Neural cell (in vitro differentiated cells): ENCODE data around the gene MTHFD1L. TPM values are rescaled to one million over a fixed set of nuclear protein-coding genes. Genes with fewer than 3 reads are reported as not detected.

ENCODE experiments used
- H2AFZ ChIP-seq: fragments of 200-600, 300-800 bp; sonication (generic), shearing (Covaris generic); 2 replicates; pipeline ENCODE4 v1.6.0; 2014; ENCODE audit warnings: low read depth, mild to moderate bottlenecking, antibody characterized with exemption, low read length, moderate library complexity
- H3F3A ChIP-seq: fragments of 200-600 bp; shearing (Covaris generic); 2 replicates; pipeline ENCODE4 v1.6.1; 2016; ENCODE audit warnings: mild to moderate bottlenecking, moderate library complexity, mixed read lengths, antibody characterized with exemption, low read length; ENCODE audit not compliant: insufficient read depth, poor library complexity, severe bottlenecking
- H3K27ac ChIP-seq: fragments of 200-600, 300-800 bp; sonication (generic), shearing (Covaris generic); 2 replicates; pipeline ENCODE4 v1.5.1; 2014; ENCODE audit warnings: mild to moderate bottlenecking, low read length, moderate library complexity
- H3K27me3 ChIP-seq: fragments of 300-800, 200-600 bp; sonication (generic), shearing (Covaris generic); 2 replicates; pipeline ENCODE4 v1.6.0; 2014; ENCODE audit warnings: mild to moderate bottlenecking, low read depth, low read length, moderate library complexity; ENCODE audit not compliant: insufficient read depth
- H3K36me3 ChIP-seq: fragments of 300-800, 200-600 bp; sonication (generic), shearing (Covaris generic); 2 replicates; pipeline ENCODE4 v1.5.1; 2014; ENCODE audit warnings: mild to moderate bottlenecking, antibody characterized with exemption, low read length, moderate library complexity; ENCODE audit not compliant: insufficient read depth
- H3K4me2 ChIP-seq: fragments of 300-800, 200-600 bp; sonication (generic), shearing (Covaris generic); 2 replicates; pipeline ENCODE4 v1.6.0; 2014; ENCODE audit warnings: mild to moderate bottlenecking, low read length
- H3K4me3 ChIP-seq: fragments of 300-800, 200-600 bp; sonication (generic), shearing (Covaris generic); 2 replicates; pipeline ENCODE4 v1.5.1; 2014; ENCODE audit warnings: mild to moderate bottlenecking, low read length, moderate library complexity
- H3K79me2 ChIP-seq: fragments of 200-600 bp; shearing (Covaris generic); replicated peaks from 2 replicates; pipeline ENCODE4 v1.6.0; 2014; ENCODE audit warnings: mild to moderate bottlenecking, low read length, moderate library complexity; ENCODE audit not compliant: insufficient read depth
- H3K9ac ChIP-seq: fragments of 300-800, 200-600 bp; sonication (generic), shearing (Covaris generic); 2 replicates; pipeline ENCODE4 v1.6.1; 2016; ENCODE audit warnings: mild to moderate bottlenecking, low read length, mixed read lengths
- H3K9me2 ChIP-seq: fragments of 200-600 bp; shearing (Covaris generic); 2 replicates; pipeline ENCODE4 v1.6.1; 2016; ENCODE audit warnings: mild to moderate bottlenecking, low read length, mixed read lengths; ENCODE audit not compliant: insufficient read depth
- H3K9me3 ChIP-seq: fragments of 200-600, 300-800 bp; sonication (generic), shearing (Covaris generic); 2 replicates; pipeline ENCODE4 v1.6.1; 2016; ENCODE audit warnings: mild to moderate bottlenecking, mixed run types, low read length, moderate library complexity, mixed read lengths
- H4K20me1 ChIP-seq: fragments of 200-600 bp; shearing (Covaris generic); 2 replicates; pipeline ENCODE4 v1.6.1; 2016; ENCODE audit warnings: mild to moderate bottlenecking, mixed run types; ENCODE audit not compliant: insufficient read depth
- CTCF ChIP-seq: fragments of 450-650 bp; IDR thresholded peaks from 2 replicates; pipeline ENCODE4 v1.5.1; 2014; ENCODE audit warnings: antibody characterized with exemption, mild to moderate bottlenecking, moderate library complexity; ENCODE audit not compliant: poor library complexity, severe bottlenecking
- EP300 ChIP-seq: fragments of 450-650 bp; conservative IDR thresholded peaks from 2 replicates; pipeline ENCODE4 v1.6.1; 2014; ENCODE audit warnings: antibody characterized with exemption, mild to moderate bottlenecking, moderate library complexity; ENCODE audit not compliant: poor library complexity, severe bottlenecking
- EZH2 ChIP-seq: fragments of 200-600, 300-800 bp; shearing (Covaris generic), sonication (generic); IDR thresholded peaks from 2 replicates; pipeline ENCODE4 v1.6.1; 2014; ENCODE audit warnings: antibody characterized with exemption, low read length, borderline replicate concordance, mild to moderate bottlenecking; ENCODE audit not compliant: insufficient read depth, poor library complexity, severe bottlenecking
- MXI1 ChIP-seq: fragments of 450-650 bp; conservative IDR thresholded peaks from 2 replicates; pipeline ENCODE4 v1.6.1; 2014; ENCODE audit warnings: antibody characterized with exemption, mild to moderate bottlenecking; ENCODE audit not compliant: poor library complexity, severe bottlenecking
- POLR2AphosphoS5 ChIP-seq: IDR thresholded peaks from 2 replicates; pipeline ENCODE4 v1.6.1; 2012
- RAD21 ChIP-seq: fragments of 450-650 bp; conservative IDR thresholded peaks from 2 replicates; pipeline ENCODE4 v1.6.1; 2014; ENCODE audit warnings: antibody characterized with exemption, mild to moderate bottlenecking, moderate library complexity
- REST ChIP-seq: IDR thresholded peaks from 2 replicates; pipeline ENCODE4 v1.6.1; 2012; ENCODE audit warnings: borderline replicate concordance
- SMC3 ChIP-seq: fragments of 450-650 bp; conservative IDR thresholded peaks from 2 replicates; pipeline ENCODE4 v1.6.1; 2014; ENCODE audit warnings: antibody characterized with exemption, mild to moderate bottlenecking, moderate library complexity; ENCODE audit not compliant: poor library complexity
- TAF1 ChIP-seq: IDR thresholded peaks from 2 replicates; pipeline ENCODE4 v1.6.1; 2012; ENCODE audit warnings: low read depth
- polyA plus RNA-seq: library from polyadenylated mRNA; depleted of rRNA; stranded (reverse); fragments of >200 nt; gene quantifications from 2 replicates; pipeline ENCODE4 v1.2.3, GENCODE V29; 2014

The MTHFD1L gene
- polyA plus RNA-seq, 1 donor from 2014 or later: 6.3 TPM

DNA sequence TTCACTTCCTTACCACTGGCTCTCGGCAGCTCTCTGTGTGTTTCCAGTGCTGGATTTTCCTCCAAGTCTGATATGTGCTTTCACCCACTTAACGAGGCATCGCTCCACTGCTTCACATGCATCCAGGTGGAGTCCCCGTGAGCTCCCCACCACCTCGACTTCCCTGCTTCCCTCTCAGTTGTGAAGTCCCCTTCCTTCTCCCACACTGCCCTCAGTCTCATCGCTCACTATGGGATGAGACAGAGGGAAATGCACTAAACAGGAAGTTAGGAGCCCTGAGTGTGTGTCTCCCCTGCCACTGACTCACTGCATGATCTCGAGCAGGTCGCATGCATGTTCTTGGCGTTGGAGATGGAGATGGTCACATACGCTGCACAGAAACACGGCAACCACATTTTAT lies 84.0 kb downstream of the MTHFD1L start:
- TF ChIP-seq MXI1 (no peak), REST (no peak), SMC3 (no peak), RAD21 (no peak), TAF1 (no peak), EP300 (no peak), EZH2 (no peak), POLR2AphosphoS5 (no peak), CTCF (no peak)
- Histone ChIP-seq H3K27me3 (no peaks in the 10 kb centered on the region), H3K27ac (no peak overlapping the region), H3K36me3 (no peaks in the 10 kb centered on the region), H3K9me2 (no peaks in the 10 kb centered on the region), H4K20me1 (no peaks in the 10 kb centered on the region), H3K9me3 (no peaks in the 10 kb centered on the region), H3K9ac (no peak overlapping the region), H2AFZ (no peak overlapping the region), H3K4me3 (no peak overlapping the region), H3F3A (no peaks in the 10 kb centered on the region), H3K79me2 (no peaks in the 10 kb centered on the region), H3K4me2 (no peak overlapping the region)

DNA sequence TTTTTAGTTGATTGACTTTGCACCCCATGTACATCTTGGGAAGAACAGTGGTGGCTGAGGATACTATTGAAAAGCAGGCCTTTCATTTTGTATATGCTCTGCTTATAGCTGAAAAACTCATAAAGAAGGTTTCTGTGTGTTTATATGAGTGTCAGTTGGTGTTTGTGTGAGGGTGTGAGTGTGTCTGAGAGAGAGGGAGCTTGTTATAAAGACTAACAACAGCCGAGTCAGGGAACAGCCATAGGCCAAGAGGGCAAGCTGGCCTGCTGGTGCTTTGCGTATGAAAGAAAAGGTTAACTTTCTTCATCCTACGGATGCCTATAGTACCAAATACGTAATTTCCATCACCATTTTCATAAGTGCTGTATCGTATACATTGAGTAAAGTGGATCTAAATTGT lies 88.3 kb downstream of the MTHFD1L start:
- H3K9me2 ChIP-seq: no peaks in the 10 kb centered on the region
- H3K27me3 ChIP-seq: no peaks in the 10 kb centered on the region
- no peaks in the 10 kb centered on the region for H3K79me2 ChIP-seq
- no peak overlapping the region for H2AFZ ChIP-seq
- no peak for TF ChIP-seq MXI1
- TF ChIP-seq SMC3: no peak
- TF ChIP-seq REST: no peak
- no peak for TF ChIP-seq EZH2
- no peak for TF ChIP-seq TAF1
- no peak for TF ChIP-seq RAD21
- TF ChIP-seq EP300: no peak
- no peak for TF ChIP-seq POLR2AphosphoS5
- TF ChIP-seq CTCF: no peak
- H3K9ac ChIP-seq: no peak overlapping the region
- no peaks in the 10 kb centered on the region for H3K9me3 ChIP-seq
- H4K20me1 ChIP-seq: no peaks in the 10 kb centered on the region
- no peak overlapping the region for H3K27ac ChIP-seq
- no peak overlapping the region for H3K4me3 ChIP-seq
- no peaks in the 10 kb centered on the region for H3F3A ChIP-seq
- no peak overlapping the region for H3K4me2 ChIP-seq
- no peaks in the 10 kb centered on the region for H3K36me3 ChIP-seq
